Activated CD4-positive, alpha-beta memory T cell treated with anti-CD3 and anti-CD28 coated beads, Interleukin-2, amount 10 ng/mL, durations not matched to agents 7 days and 5 days (primary cell): ENCODE results near the gene ATG3. TPM values are rescaled to one million over a fixed set of nuclear protein-coding genes. Genes with fewer than 3 reads are reported as not detected.

Source experiments
- CTCF ChIA-PET: fragments of 350-600 bp; sonication (Branson Sonifier 250); formaldehyde crosslinking; loops from one replicate; lab custom pipeline; 2021; ENCODE audit warnings: antibody characterized with exemption, inconsistent platforms; lab: Charles Lee
- POLR2A ChIA-PET: fragments of 350-600 bp; sonication (Branson Sonifier 250); formaldehyde crosslinking; loops from one replicate; lab custom pipeline; 2021; ENCODE audit warnings: antibody characterized with exemption; lab: Charles Lee
- DNase-seq: peaks from one replicate; pipeline ENCODE4 v3.0.0-alpha.2; 2020
- H3K27ac Mint-ChIP-seq: one replicate; pipeline ENCODE4 v1.8.0; 2021; ENCODE audit warnings: mild to moderate bottlenecking, mixed read lengths
- H3K27me3 Mint-ChIP-seq: one replicate; pipeline ENCODE4 v1.8.0; 2021; ENCODE audit warnings: mixed read lengths
- H3K36me3 Mint-ChIP-seq: one replicate; pipeline ENCODE4 v1.8.0; 2021; ENCODE audit warnings: low read depth, mixed read lengths
- H3K4me1 Mint-ChIP-seq: one replicate; pipeline ENCODE4 v1.8.0; 2021; ENCODE audit warnings: mixed read lengths
- H3K4me3 Mint-ChIP-seq: one replicate; pipeline ENCODE4 v1.8.0; 2021; ENCODE audit warnings: mild to moderate bottlenecking, mixed read lengths
- H3K9me3 Mint-ChIP-seq: one replicate; pipeline ENCODE4 v1.8.0; 2021; ENCODE audit warnings: mixed read lengths
- total RNA-seq, 2 experiments: library from RNA; stranded (reverse); gene quantifications; one replicate each; pipeline ENCODE4 v1.2.3, GENCODE V29; 2021

Gene ATG3
- total RNA-seq, 2 experiments from 2014 or later, result 74.8 to 75.3 TPM

GRCh38 chr3:112491373-112491772 is 70.4 kb downstream of the ATG3 start:
- ChIA-PET CTCF (interaction anchor here (1.3 to 1.5 kb wide), 2 partner anchors 9 to 380 kb away, joined by 3 to 7 read pairs; partner anchors contain the start of gene BTLA), POLR2A (interaction anchor here (0.7 to 2.1 kb wide), 3 partner anchors 8 to 70 kb away, joined by 3 to 10 read pairs (median 4); partner anchors contain the start of genes ATG3, BTLA and SLC35A5)
- no peak for DNase-seq
- no peaks in the 10 kb centered on the region for H3K27me3 Mint-ChIP-seq
- peaks cover 81% of the 10 kb centered on the region for H3K4me1 Mint-ChIP-seq
- H3K4me3 Mint-ChIP-seq, result peak overlapping the region; percentile 3
- peaks cover 7% of the 10 kb centered on the region for H3K9me3 Mint-ChIP-seq
- peaks cover 76% of the 10 kb centered on the region for H3K36me3 Mint-ChIP-seq
- H3K27ac Mint-ChIP-seq, result peak overlapping the region; percentile 55

- H3K4me1 Mint-ChIP-seq, result peaks cover 66% of the 10 kb centered on the region
Observed at GRCh38 chr3:112489674-112490479, 71.9 kb downstream of the ATG3 start.

GRCh38 chr3:112486811-112487505 is 74.8 kb downstream of the ATG3 start:
- no peak overlapping the region for H3K27ac Mint-ChIP-seq
- no peak overlapping the region for H3K4me3 Mint-ChIP-seq
- peaks cover 58% of the 10 kb centered on the region for H3K4me1 Mint-ChIP-seq
- ChIA-PET CTCF (no interaction called here), POLR2A (interaction anchor here (0.8 kb wide), 1 partner anchor 9 kb away, joined by 3 read pairs; no protein-coding TSS in a partner anchor)
- H3K9me3 Mint-ChIP-seq, result no peaks in the 10 kb centered on the region
- no peak for DNase-seq
- peaks cover 64% of the 10 kb centered on the region for H3K36me3 Mint-ChIP-seq
- no peaks in the 10 kb centered on the region for H3K27me3 Mint-ChIP-seq

More at GRCh38 chr3:112489674-112490479, 71.9 kb downstream of the ATG3 start:
- Mint-ChIP-seq H3K27me3 (no peaks in the 10 kb centered on the region), H3K27ac (peak overlapping the region; percentile 42), H3K9me3 (peaks cover 7% of the 10 kb centered on the region), H3K36me3 (peaks cover 69% of the 10 kb centered on the region), H3K4me3 (peak overlapping the region; percentile 39)
- POLR2A ChIA-PET, result interaction anchor here (1.0 to 1.2 kb wide), 3 partner anchors 8 to 157 kb away, joined by 3 to 5 read pairs (median 4); partner anchors contain the start of genes BTLA and CD200
- CTCF ChIA-PET, result interaction anchor here (0.6 to 1.8 kb wide), 4 partner anchors 11 to 156 kb away, joined by 3 to 6 read pairs (median 4); no protein-coding TSS in a partner anchor
- DNase-seq, result no peak

- peaks cover 49% of the 10 kb centered on the region for H3K4me1 Mint-ChIP-seq
- DNase-seq, result no peak
- H3K27me3 Mint-ChIP-seq, result no peaks in the 10 kb centered on the region
- POLR2A ChIA-PET, result interaction anchor here (2.4 kb wide), 1 partner anchor 13 kb away, joined by 13 read pairs; no protein-coding TSS in a partner anchor
- peaks cover 62% of the 10 kb centered on the region for H3K36me3 Mint-ChIP-seq
- CTCF ChIA-PET, result interaction anchor here (1.6 kb wide), 1 partner anchor 15 kb away, joined by 8 read pairs; the partner anchor contains the start of gene BTLA
- H3K27ac Mint-ChIP-seq, result no peak overlapping the region
- H3K9me3 Mint-ChIP-seq, result peaks cover 3% of the 10 kb centered on the region
- H3K4me3 Mint-ChIP-seq, result no peak overlapping the region
Observed at GRCh38 chr3:112484352-112484751, 77.4 kb downstream of the ATG3 start.

- CTCF ChIA-PET, result no interaction called here
- H3K9me3 Mint-ChIP-seq, result peaks cover 3% of the 10 kb centered on the region
Observed at GRCh38 chr3:112482675-112483074, 79.1 kb downstream of the ATG3 start.

More at GRCh38 chr3:112482675-112483074, 79.1 kb downstream of the ATG3 start:
- H3K27ac Mint-ChIP-seq, result peak overlapping the region; percentile 12
- peaks cover 45% of the 10 kb centered on the region for H3K4me1 Mint-ChIP-seq
- H3K4me3 Mint-ChIP-seq, result peak overlapping the region; percentile 28
- DNase-seq, result no peak
- POLR2A ChIA-PET, result interaction anchor here (2.4 kb wide), 1 partner anchor 15 kb away, joined by 13 read pairs; no protein-coding TSS in a partner anchor
- H3K36me3 Mint-ChIP-seq, result peaks cover 68% of the 10 kb centered on the region
- no peaks in the 10 kb centered on the region for H3K27me3 Mint-ChIP-seq

Other genes with a start within 250 kb of the ATG3 start
- 1 to 10 TPM; 9.1 to 9.2 TPM for gene CD200, start 228.8 kb downstream of the ATG3 start, total RNA-seq
- gene BTLA, start 62.5 kb downstream of the ATG3 start, total RNA-seq, result 10 to 100 TPM; 45.7 to 46.3 TPM
- 10 to 100 TPM; 29.7 TPM for gene SLC35A5, start 83 bp upstream of the ATG3 start, total RNA-seq
- gene CCDC80, start 79.2 kb upstream of the ATG3 start, total RNA-seq, result under 1 TPM; 0.25 to 0.40 TPM